ENCODE data around the gene NUMB. TPM values are rescaled to one million over a fixed set of nuclear protein-coding genes. Genes with fewer than 3 reads are reported as not detected.
A peak's percentile ranks its signal among the peaks of the same experiment; 100 is the strongest.

NUMB gene
- total RNA-seq (2022) = 75.2 and 75.3 TPM in 2 replicates
- percentile 86 among the genes with signal in this experiment for Bru-seq, nascent RNA
- BruChase-seq, experiment 1, labeled RNA remaining after a 6-hour chase = percentile 78 among the genes with signal in this experiment
- BruChase-seq, experiment 2, labeled RNA remaining after a 2-hour chase = percentile 79 among the genes with signal in this experiment
- long read RNA-seq, transcript NUMB-225 (12 exons, 3,547 nt) = minor isoform, 5 of 68 reads
- long read RNA-seq, transcript NUMB-213 (13 exons, 3,588 nt) = major isoform, 8 of 68 reads
- long read RNA-seq, transcript NUMB-215 (12 exons, 3,037 nt) = minor isoform, 6 of 68 reads
- long read RNA-seq, partial matches to known transcripts = 8 of 68 reads
- long read RNA-seq, other reads (novel, unspliced or antisense) = 39 of 68 reads

- H3K27ac Mint-ChIP-seq (ENCODE audit: unreplicated experiment) = peak within 1 kb of the TSS; percentile 99
- H3K4me1 Mint-ChIP-seq (ENCODE audit: low read depth, unreplicated experiment) = peaks cover 37% of the 10 kb centered on the region
- peak; percentile 96 for DNase-seq
- H3K36me3 Mint-ChIP-seq (ENCODE audit: insufficient read depth, unreplicated experiment) = peaks cover 28% of the 10 kb centered on the region
- intact Hi-C loops (cut with micrococcal nuclease; ENCODE audit: unreplicated experiment) = loop anchor here (1.0 kb wide), 1 partner anchor 163 kb away; no protein-coding TSS in a partner anchor
- TF ChIP-seq, protein P1, sequence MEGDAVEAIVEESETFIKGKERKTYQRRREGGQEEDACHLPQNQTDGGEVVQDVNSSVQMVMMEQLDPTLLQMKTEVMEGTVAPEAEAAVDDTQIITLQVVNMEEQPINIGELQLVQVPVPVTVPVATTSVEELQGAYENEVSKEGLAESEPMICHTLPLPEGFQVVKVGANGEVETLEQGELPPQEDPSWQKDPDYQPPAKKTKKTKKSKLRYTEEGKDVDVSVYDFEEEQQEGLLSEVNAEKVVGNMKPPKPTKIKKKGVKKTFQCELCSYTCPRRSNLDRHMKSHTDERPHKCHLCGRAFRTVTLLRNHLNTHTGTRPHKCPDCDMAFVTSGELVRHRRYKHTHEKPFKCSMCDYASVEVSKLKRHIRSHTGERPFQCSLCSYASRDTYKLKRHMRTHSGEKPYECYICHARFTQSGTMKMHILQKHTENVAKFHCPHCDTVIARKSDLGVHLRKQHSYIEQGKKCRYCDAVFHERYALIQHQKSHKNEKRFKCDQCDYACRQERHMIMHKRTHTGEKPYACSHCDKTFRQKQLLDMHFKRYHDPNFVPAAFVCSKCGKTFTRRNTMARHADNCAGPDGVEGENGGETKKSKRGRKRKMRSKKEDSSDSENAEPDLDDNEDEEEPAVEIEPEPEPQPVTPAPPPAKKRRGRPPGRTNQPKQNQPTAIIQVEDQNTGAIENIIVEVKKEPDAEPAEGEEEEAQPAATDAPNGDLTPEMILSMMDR (IDR thresholded peaks at IDR 0.05; ENCODE audit: unreplicated experiment) = no peak
- no TSS peak for BruUV-seq (replicated peaks)
- H3K4me3 Mint-ChIP-seq (ENCODE audit: low read depth, unreplicated experiment) = peak within 1 kb of the TSS; percentile 85
- H3K9me3 Mint-ChIP-seq (ENCODE audit: low read depth, unreplicated experiment) = no peaks in the 10 kb centered on the region
- CTCF ChIA-PET = interaction anchor here (0.6 to 3.8 kb wide), 5 partner anchors 14 to 175 kb away, joined by 4 to 24 read pairs (median 6); no protein-coding TSS in a partner anchor
- H3K27me3 Mint-ChIP-seq (ENCODE audit: unreplicated experiment) = no peaks in the 10 kb centered on the region
Observed at GRCh38 chr14:73458183-73458976, at the start of gene NUMB. TSS of gene NUMB (minus strand) at chr14:73458546. CDS start at chr14:73355751, 102,795 bp downstream.

DNA sequence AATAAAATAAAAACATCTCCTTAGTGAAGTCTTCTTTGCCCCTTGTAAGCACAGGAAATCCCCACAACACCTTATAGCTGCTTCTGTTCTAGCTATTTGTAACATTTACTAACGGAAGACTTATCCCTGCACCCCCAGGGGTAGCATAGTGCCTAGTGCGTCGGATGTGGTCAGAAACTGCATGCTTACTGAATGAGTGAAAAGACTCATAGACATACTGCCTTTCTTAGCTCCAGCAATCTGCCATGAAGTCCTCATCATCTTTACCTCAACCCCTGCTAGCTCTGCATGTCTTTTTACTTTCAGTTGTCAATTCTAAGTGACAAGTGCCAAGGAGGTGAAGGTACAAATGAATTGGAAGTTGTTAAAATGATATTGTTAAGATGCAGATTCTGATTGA is 45.3 kb upstream of the NUMB start:
- H3K4me3 Mint-ChIP-seq (ENCODE audit: low read depth, unreplicated experiment) = no peak overlapping the region
- no peak for DNase-seq
- H3K4me1 Mint-ChIP-seq (ENCODE audit: low read depth, unreplicated experiment) = no peaks in the 10 kb centered on the region
- intact Hi-C loops (cut with micrococcal nuclease; ENCODE audit: unreplicated experiment) = no loop called here
- no peaks in the 10 kb centered on the region for H3K9me3 Mint-ChIP-seq (ENCODE audit: low read depth, unreplicated experiment)
- CTCF ChIA-PET = interaction anchor here (0.6 kb wide), 1 partner anchor 590 kb away, joined by 4 read pairs; no protein-coding TSS in a partner anchor
- no peak overlapping the region for H3K27ac Mint-ChIP-seq (ENCODE audit: unreplicated experiment)
- H3K27me3 Mint-ChIP-seq (ENCODE audit: unreplicated experiment) = no peaks in the 10 kb centered on the region
- no TSS peak for BruUV-seq (replicated peaks)
- TF ChIP-seq, protein P1 (IDR thresholded peaks at IDR 0.05; ENCODE audit: unreplicated experiment) = no peak
- H3K36me3 Mint-ChIP-seq (ENCODE audit: insufficient read depth, unreplicated experiment) = no peaks in the 10 kb centered on the region

GRCh38 chr14:73502017-73502619 is 43.8 kb upstream of the NUMB start:
- H3K36me3 Mint-ChIP-seq (ENCODE audit: insufficient read depth, unreplicated experiment) = no peaks in the 10 kb centered on the region
- H3K9me3 Mint-ChIP-seq (ENCODE audit: low read depth, unreplicated experiment) = no peaks in the 10 kb centered on the region
- H3K4me1 Mint-ChIP-seq (ENCODE audit: low read depth, unreplicated experiment) = no peaks in the 10 kb centered on the region
- intact Hi-C loops (cut with micrococcal nuclease; ENCODE audit: unreplicated experiment) = no loop called here
- H3K27ac Mint-ChIP-seq (ENCODE audit: unreplicated experiment) = no peak overlapping the region
- CTCF ChIA-PET = no interaction called here
- BruUV-seq (replicated peaks) = no TSS peak
- TF ChIP-seq, protein P1 (IDR thresholded peaks at IDR 0.05; ENCODE audit: unreplicated experiment) = no peak
- no peak overlapping the region for H3K4me3 Mint-ChIP-seq (ENCODE audit: low read depth, unreplicated experiment)
- no peak for DNase-seq
- no peaks in the 10 kb centered on the region for H3K27me3 Mint-ChIP-seq (ENCODE audit: unreplicated experiment)

GRCh38 chr14:73500360-73500759 is 42.0 kb upstream of the NUMB start:
- Mint-ChIP-seq H3K27ac (ENCODE audit: unreplicated experiment) (no peak overlapping the region), H3K9me3 (ENCODE audit: low read depth, unreplicated experiment) (no peaks in the 10 kb centered on the region), H3K27me3 (ENCODE audit: unreplicated experiment) (no peaks in the 10 kb centered on the region), H3K4me1 (ENCODE audit: low read depth, unreplicated experiment) (no peaks in the 10 kb centered on the region), H3K36me3 (ENCODE audit: insufficient read depth, unreplicated experiment) (no peaks in the 10 kb centered on the region), H3K4me3 (ENCODE audit: low read depth, unreplicated experiment) (no peak overlapping the region)
- no peak for DNase-seq
- TF ChIP-seq, protein P1 (IDR thresholded peaks at IDR 0.05; ENCODE audit: unreplicated experiment) = no peak
- no TSS peak for BruUV-seq (replicated peaks)
- CTCF ChIA-PET = interaction anchor here (0.5 kb wide), 1 partner anchor 154 kb away, joined by 3 read pairs; no protein-coding TSS in a partner anchor
- intact Hi-C loops (cut with micrococcal nuclease; ENCODE audit: unreplicated experiment) = no loop called here

Data from Calu3 (cell line).